PC-9 (cell line): Measurements from ENCODE around the gene PITPNM1.
"Not testable (repeated sequence)": the region's sequence is repeated elsewhere in the genome, so short reads cannot be mapped to it uniquely, and the experiment has no call there.

Source experiments
- EZH2 ChIP-seq: fragments of 200-600 bp; sonication (generic); IDR thresholded peaks from 2 replicates; pipeline ENCODE4 v1.8.0; 2017; ENCODE audit warnings: antibody characterized with exemption, low read depth
- TF ChIP-seq, protein P1 (sequence below): fragments of 200-600 bp; sonication (generic); conservative IDR thresholded peaks from 2 replicates; pipeline ENCODE4 v1.6.1; 2017; ENCODE audit warnings: mixed run types, antibody characterized with exemption, mild to moderate bottlenecking, moderate library complexity

DNA sequence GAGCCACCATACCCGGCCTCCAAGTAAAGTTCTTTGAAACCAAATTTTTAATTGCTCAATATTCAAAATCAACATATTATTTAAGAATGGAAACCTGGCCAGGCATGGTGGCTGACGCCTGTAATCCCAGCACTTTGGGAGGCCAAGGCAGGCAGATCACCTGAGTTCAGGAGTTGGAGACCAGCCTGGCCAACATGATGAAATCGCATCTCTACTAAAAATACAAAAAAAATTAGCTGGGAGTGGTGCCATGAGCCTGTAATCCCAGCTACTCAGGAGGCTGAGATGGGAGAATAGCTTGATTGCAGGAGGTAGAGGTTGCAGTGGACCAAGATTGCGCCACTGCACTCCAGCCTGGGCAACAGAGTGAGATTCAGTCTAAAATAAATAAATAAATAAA lies 42.9 kb upstream of the PITPNM1 start:
- TF ChIP-seq, protein P1, sequence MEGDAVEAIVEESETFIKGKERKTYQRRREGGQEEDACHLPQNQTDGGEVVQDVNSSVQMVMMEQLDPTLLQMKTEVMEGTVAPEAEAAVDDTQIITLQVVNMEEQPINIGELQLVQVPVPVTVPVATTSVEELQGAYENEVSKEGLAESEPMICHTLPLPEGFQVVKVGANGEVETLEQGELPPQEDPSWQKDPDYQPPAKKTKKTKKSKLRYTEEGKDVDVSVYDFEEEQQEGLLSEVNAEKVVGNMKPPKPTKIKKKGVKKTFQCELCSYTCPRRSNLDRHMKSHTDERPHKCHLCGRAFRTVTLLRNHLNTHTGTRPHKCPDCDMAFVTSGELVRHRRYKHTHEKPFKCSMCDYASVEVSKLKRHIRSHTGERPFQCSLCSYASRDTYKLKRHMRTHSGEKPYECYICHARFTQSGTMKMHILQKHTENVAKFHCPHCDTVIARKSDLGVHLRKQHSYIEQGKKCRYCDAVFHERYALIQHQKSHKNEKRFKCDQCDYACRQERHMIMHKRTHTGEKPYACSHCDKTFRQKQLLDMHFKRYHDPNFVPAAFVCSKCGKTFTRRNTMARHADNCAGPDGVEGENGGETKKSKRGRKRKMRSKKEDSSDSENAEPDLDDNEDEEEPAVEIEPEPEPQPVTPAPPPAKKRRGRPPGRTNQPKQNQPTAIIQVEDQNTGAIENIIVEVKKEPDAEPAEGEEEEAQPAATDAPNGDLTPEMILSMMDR, result not testable (repeated sequence)
- TF ChIP-seq EZH2, result not testable (repeated sequence)
